Measurements from ENCODE around the gene MRPL50.

GRCh38 chr9:101369884-101370531 lies 28.4 kb downstream of the MRPL50 start:
- TF ChIP-seq SREBF2 (IDR thresholded peaks at IDR 0.05) (no peak), CTCF (IDR thresholded peaks at IDR 0.05) (no peak), CEBPB (IDR thresholded peaks at IDR 0.05) (no peak), EHMT2 (IDR thresholded peaks at IDR 0.05; ENCODE audit: low read depth) (no peak), RAD21 (conservative IDR thresholded peaks at IDR 0.05 in 1 of 2, IDR thresholded peaks at IDR 0.05 in 1 of 2) (no peak), RARB (CRISPR knock-in tag; IDR thresholded peaks at IDR 0.05) (no peak), EP300 (IDR thresholded peaks at IDR 0.05) (no peak), POLR2A (IDR thresholded peaks at IDR 0.05; ENCODE audit: low read length) (no peak), NPAS2 (CRISPR knock-in tag; IDR thresholded peaks at IDR 0.05; ENCODE audit: borderline replicate concordance) (no peak), USF2 (IDR thresholded peaks at IDR 0.05) (no peak), CHD4 (IDR thresholded peaks at IDR 0.05; ENCODE audit: borderline replicate concordance) (no peak), REST (IDR thresholded peaks at IDR 0.05) (no peak), ZNF302 (CRISPR knock-in tag; IDR thresholded peaks at IDR 0.05) (no peak), TP53 (CRISPR knock-in tag; IDR thresholded peaks at IDR 0.05) (no peak)

Measured in A549 (cell line).